Astrocyte (in vitro differentiated cells and primary cell): Measurements from ENCODE around the gene ATXN1. TPM values are rescaled to one million over a fixed set of nuclear protein-coding genes. Genes with fewer than 3 reads are reported as not detected.

ENCODE experiments used
- DNase-seq: peaks from one replicate; pipeline ENCODE4 v3.0.0-alpha.2; 2010; ENCODE audit warnings: low read depth
- FAIRE-seq: peaks from 2 replicates; lab custom pipeline; 2011; peaks lifted over from hg19 to GRCh38; lab: Jason Lieb, UNC
- H2AFZ ChIP-seq: 2 replicates; pipeline ENCODE4 v1.6.0; 2012; ENCODE audit warnings: low read depth, low read length, inconsistent platforms
- H3K27ac ChIP-seq: 2 replicates; pipeline ENCODE4 v1.5.1; 2011; ENCODE audit warnings: low read depth, low read length, inconsistent platforms
- H3K27me3 ChIP-seq: 2 replicates; pipeline ENCODE4 v1.6.0; 2011; ENCODE audit warnings: low read length, inconsistent platforms; ENCODE audit not compliant: insufficient read depth
- H3K36me3 ChIP-seq: 2 replicates; pipeline ENCODE4 v1.5.1; 2011; ENCODE audit warnings: low read length, inconsistent platforms; ENCODE audit not compliant: insufficient read depth
- H3K4me1 ChIP-seq: 2 replicates; pipeline ENCODE4 v1.5.1; 2011; ENCODE audit warnings: low read length, inconsistent platforms; ENCODE audit not compliant: insufficient read depth
- H3K4me2 ChIP-seq: 2 replicates; pipeline ENCODE4 v1.6.0; 2012; ENCODE audit warnings: low read length, inconsistent platforms
- H3K4me3 ChIP-seq: 2 replicates; pipeline ENCODE4 v1.5.1; 2011; ENCODE audit warnings: low read depth, mild to moderate bottlenecking, low read length, inconsistent platforms; ENCODE audit not compliant: insufficient read depth
- H3K79me2 ChIP-seq: 2 replicates; pipeline ENCODE4 v1.6.0; 2012; ENCODE audit warnings: mild to moderate bottlenecking, low read length, inconsistent platforms; ENCODE audit not compliant: insufficient read depth
- H3K9ac ChIP-seq: 2 replicates; pipeline ENCODE4 v1.6.0; 2012; ENCODE audit warnings: mild to moderate bottlenecking, low read length, inconsistent platforms
- H3K9me3 ChIP-seq: 2 replicates; pipeline ENCODE4 v1.5.1; 2012; ENCODE audit warnings: low read depth, mild to moderate bottlenecking, low read length, inconsistent platforms; ENCODE audit not compliant: insufficient read depth
- H4K20me1 ChIP-seq: 2 replicates; pipeline ENCODE4 v1.6.0; 2012; ENCODE audit warnings: low read length, inconsistent platforms; ENCODE audit not compliant: insufficient read depth
- H3K27ac Mint-ChIP-seq: one replicate; pipeline ENCODE4 v1.8.0; 2021; ENCODE audit warnings: mild to moderate bottlenecking, mixed read lengths; ENCODE audit not compliant: unreplicated experiment
- H3K27me3 Mint-ChIP-seq: one replicate; pipeline ENCODE4 v1.8.0; 2021; ENCODE audit warnings: low read depth, mixed read lengths; ENCODE audit not compliant: unreplicated experiment
- H3K36me3 Mint-ChIP-seq: one replicate; pipeline ENCODE4 v1.8.0; 2021; ENCODE audit warnings: low read depth, mixed read lengths; ENCODE audit not compliant: unreplicated experiment
- H3K4me1 Mint-ChIP-seq: one replicate; pipeline ENCODE4 v1.8.0; 2021; ENCODE audit warnings: low read depth, mixed read lengths; ENCODE audit not compliant: unreplicated experiment
- H3K4me3 Mint-ChIP-seq: one replicate; pipeline ENCODE4 v1.8.0; 2021; ENCODE audit warnings: mild to moderate bottlenecking, moderate library complexity, mixed read lengths; ENCODE audit not compliant: unreplicated experiment
- H3K9me3 Mint-ChIP-seq: one replicate; pipeline ENCODE4 v1.8.0; 2021; ENCODE audit warnings: mild to moderate bottlenecking, mixed read lengths; ENCODE audit not compliant: unreplicated experiment
- EZH2 ChIP-seq: IDR thresholded peaks from 2 replicates; pipeline ENCODE4 v1.6.1; 2012; ENCODE audit warnings: mild to moderate bottlenecking, low read length, inconsistent platforms; ENCODE audit not compliant: insufficient read depth
- total RNA-seq: library from RNA; stranded (reverse); gene quantifications from 2 replicates; pipeline ENCODE4 v1.2.1, GENCODE V29; 2021
- TF ChIP-seq, protein P1 (sequence below): IDR thresholded peaks from 2 replicates; pipeline ENCODE4 v1.5.1; 2011; ENCODE audit warnings: low read depth, mild to moderate bottlenecking, inconsistent platforms, low read length, moderate library complexity; ENCODE audit not compliant: insufficient read depth

Gene ATXN1
- total RNA-seq, 1 donor from 2014 or later = 70.9 TPM

DNA sequence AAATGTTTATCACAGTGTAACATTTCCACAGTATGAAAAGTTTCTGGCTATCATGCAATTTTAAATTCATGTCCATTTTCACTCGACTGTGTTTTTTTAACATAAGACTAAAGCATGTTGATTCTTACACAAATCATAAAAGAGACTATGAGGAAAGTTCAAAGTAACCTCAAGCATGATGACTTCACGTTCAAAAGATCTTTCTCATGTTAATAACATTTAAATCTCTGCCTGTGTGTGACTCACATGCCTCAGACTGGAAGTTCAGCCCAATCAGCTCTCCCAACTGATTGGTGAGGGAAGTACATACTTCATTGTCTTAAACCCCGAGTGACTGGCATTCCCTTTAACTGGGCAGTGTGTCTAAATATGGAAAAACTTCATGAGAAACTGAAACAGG lies 37.4 kb downstream of the ATXN1 start:
- H3K79me2 ChIP-seq = peaks cover 77% of the 10 kb centered on the region
- H3K4me2 ChIP-seq = peak overlapping the region; percentile 63
- peaks cover 61% of the 10 kb centered on the region for H3K4me1 ChIP-seq
- H3K27ac ChIP-seq = peak overlapping the region; percentile 94
- TF ChIP-seq, protein P1, sequence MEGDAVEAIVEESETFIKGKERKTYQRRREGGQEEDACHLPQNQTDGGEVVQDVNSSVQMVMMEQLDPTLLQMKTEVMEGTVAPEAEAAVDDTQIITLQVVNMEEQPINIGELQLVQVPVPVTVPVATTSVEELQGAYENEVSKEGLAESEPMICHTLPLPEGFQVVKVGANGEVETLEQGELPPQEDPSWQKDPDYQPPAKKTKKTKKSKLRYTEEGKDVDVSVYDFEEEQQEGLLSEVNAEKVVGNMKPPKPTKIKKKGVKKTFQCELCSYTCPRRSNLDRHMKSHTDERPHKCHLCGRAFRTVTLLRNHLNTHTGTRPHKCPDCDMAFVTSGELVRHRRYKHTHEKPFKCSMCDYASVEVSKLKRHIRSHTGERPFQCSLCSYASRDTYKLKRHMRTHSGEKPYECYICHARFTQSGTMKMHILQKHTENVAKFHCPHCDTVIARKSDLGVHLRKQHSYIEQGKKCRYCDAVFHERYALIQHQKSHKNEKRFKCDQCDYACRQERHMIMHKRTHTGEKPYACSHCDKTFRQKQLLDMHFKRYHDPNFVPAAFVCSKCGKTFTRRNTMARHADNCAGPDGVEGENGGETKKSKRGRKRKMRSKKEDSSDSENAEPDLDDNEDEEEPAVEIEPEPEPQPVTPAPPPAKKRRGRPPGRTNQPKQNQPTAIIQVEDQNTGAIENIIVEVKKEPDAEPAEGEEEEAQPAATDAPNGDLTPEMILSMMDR = no peak
- TF ChIP-seq EZH2 = no peak
- Mint-ChIP-seq H3K27me3 (no peaks in the 10 kb centered on the region), H3K4me3 (peak overlapping the region; percentile 13), H3K9me3 (no peaks in the 10 kb centered on the region), H3K4me1 (peaks cover 72% of the 10 kb centered on the region), H3K27ac (peak overlapping the region; percentile 98), H3K36me3 (peaks cover 4% of the 10 kb centered on the region)
- FAIRE-seq (peak; percentile 92), DNase-seq (peak; percentile 99)
- H3K9me3 ChIP-seq = no peaks in the 10 kb centered on the region
- H3K36me3 ChIP-seq = no peaks in the 10 kb centered on the region
- H2AFZ ChIP-seq = no peak overlapping the region
- no peaks in the 10 kb centered on the region for H3K27me3 ChIP-seq
- H4K20me1 ChIP-seq = no peaks in the 10 kb centered on the region
- H3K9ac ChIP-seq = peak overlapping the region; percentile 76
- H3K4me3 ChIP-seq = no peak overlapping the region

DNA sequence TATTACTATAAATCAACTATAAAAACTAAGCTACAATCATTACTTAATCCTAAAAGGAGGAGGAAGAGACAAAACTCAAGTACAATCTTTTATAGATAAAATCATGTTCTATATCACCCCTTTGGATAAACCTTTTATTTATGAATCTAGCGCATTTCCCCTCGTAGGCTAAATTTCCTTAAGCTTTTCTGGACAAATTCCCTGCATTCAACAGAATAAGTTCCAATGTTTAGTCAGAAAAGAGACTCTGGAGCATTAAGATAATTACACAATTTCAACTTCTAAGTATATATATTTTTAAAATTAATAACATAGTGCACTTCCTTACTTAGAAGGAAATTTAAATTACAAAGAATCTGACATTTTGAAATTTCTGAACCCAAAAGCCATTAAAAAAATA lies 37.9 kb downstream of the ATXN1 start:
- no peak overlapping the region for H3K4me3 ChIP-seq
- no peaks in the 10 kb centered on the region for H3K9me3 ChIP-seq
- H3K9ac ChIP-seq = peak overlapping the region; percentile 76
- Mint-ChIP-seq H3K9me3 (no peaks in the 10 kb centered on the region), H3K27me3 (no peaks in the 10 kb centered on the region), H3K4me3 (no peak overlapping the region), H3K27ac (peak overlapping the region; percentile 98), H3K4me1 (peaks cover 71% of the 10 kb centered on the region), H3K36me3 (peaks cover 4% of the 10 kb centered on the region)
- H2AFZ ChIP-seq = no peak overlapping the region
- peak overlapping the region; percentile 63 for H3K4me2 ChIP-seq
- peaks cover 77% of the 10 kb centered on the region for H3K79me2 ChIP-seq
- H3K27ac ChIP-seq = peak overlapping the region; percentile 94
- TF ChIP-seq, protein P1 = no peak
- no peak for TF ChIP-seq EZH2
- no peaks in the 10 kb centered on the region for H3K27me3 ChIP-seq
- DNase-seq = no peak
- H4K20me1 ChIP-seq = peaks cover 2% of the 10 kb centered on the region
- peaks cover 61% of the 10 kb centered on the region for H3K4me1 ChIP-seq
- FAIRE-seq = no peak
- H3K36me3 ChIP-seq = no peaks in the 10 kb centered on the region

DNA sequence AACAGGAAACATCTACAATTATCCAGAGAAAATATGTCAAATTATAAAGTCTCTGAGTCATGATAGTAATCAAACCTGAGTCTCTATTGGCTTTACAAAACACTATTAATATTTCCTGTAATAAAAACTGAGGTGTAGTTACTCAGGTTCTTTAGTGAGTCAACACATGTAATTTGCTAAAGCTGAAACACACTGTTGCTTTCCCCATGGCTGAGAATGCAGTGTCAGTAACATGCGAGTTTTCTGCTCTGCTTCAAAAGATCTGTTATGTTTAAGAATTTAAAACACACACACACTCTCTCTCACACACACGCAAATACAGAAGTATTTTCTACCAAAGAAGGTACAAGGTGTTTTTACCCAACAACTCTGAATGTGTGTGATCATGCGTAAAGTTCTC lies 38.6 kb downstream of the ATXN1 start:
- H3K4me1 ChIP-seq = peaks cover 61% of the 10 kb centered on the region
- peak overlapping the region; percentile 94 for H3K27ac ChIP-seq
- DNase-seq (no peak), FAIRE-seq (peak; percentile 72)
- no peak overlapping the region for H2AFZ ChIP-seq
- Mint-ChIP-seq H3K36me3 (peaks cover 4% of the 10 kb centered on the region), H3K4me1 (peaks cover 70% of the 10 kb centered on the region), H3K9me3 (no peaks in the 10 kb centered on the region), H3K27me3 (no peaks in the 10 kb centered on the region), H3K27ac (peak overlapping the region; percentile 95), H3K4me3 (no peak overlapping the region)
- peaks cover 77% of the 10 kb centered on the region for H3K79me2 ChIP-seq
- H3K9me3 ChIP-seq = no peaks in the 10 kb centered on the region
- no peak for TF ChIP-seq EZH2
- TF ChIP-seq, protein P1 = no peak
- H3K9ac ChIP-seq = peak overlapping the region; percentile 76
- peak overlapping the region; percentile 0 for H3K4me2 ChIP-seq
- no peak overlapping the region for H3K4me3 ChIP-seq
- H3K27me3 ChIP-seq = no peaks in the 10 kb centered on the region
- H3K36me3 ChIP-seq = no peaks in the 10 kb centered on the region
- peaks cover 4% of the 10 kb centered on the region for H4K20me1 ChIP-seq
